DND-41 (cell line): Measurements from ENCODE around the gene UPF1.

Experiments used
- CTCF ChIP-seq: IDR thresholded peaks from 2 replicates; pipeline ENCODE4 v1.5.1; 2012; ENCODE audit warnings: borderline replicate concordance, low read length, moderate library complexity, mild to moderate bottlenecking; ENCODE audit not compliant: poor library complexity, severe bottlenecking; ENCODE audit errors: extremely low read depth
- EZH2 ChIP-seq: IDR thresholded peaks from 3 replicates; pipeline ENCODE4 v1.6.1; 2012; ENCODE audit warnings: borderline replicate concordance, low read depth, mild to moderate bottlenecking, moderate library complexity, low read length, inconsistent platforms; ENCODE audit not compliant: severe bottlenecking

DNA sequence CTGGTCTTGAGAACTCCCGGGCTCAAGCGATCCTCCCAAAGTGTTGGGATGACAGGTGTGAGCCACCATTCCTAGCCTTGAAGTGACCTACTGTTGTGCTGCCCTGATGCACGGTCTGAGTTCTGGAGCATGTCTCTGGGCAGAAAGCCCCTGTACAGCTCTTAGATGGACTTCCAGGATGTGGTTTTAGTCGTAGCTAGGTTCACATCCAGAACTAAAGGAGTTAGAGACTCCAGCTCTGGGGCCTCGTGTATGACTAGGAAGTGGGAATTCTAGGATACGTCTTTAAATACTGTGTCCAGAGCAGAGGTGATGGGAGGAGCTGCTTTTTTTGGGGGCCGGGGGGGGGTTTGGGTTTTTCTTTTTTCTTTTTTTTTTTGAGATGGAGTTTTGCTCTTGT, 12.2 kb downstream of the UPF1 start:
- TF ChIP-seq CTCF, result no peak
- no peak for TF ChIP-seq EZH2
